Neural cell (in vitro differentiated cells): ENCODE measurements around the gene IGSF21. TPM values are rescaled to one million over a fixed set of nuclear protein-coding genes. Genes with fewer than 3 reads are reported as not detected.

Experiments used
- H2AFZ ChIP-seq: fragments of 200-600, 300-800 bp; sonication (generic), shearing (Covaris generic); 2 replicates; pipeline ENCODE4 v1.6.0; 2014; ENCODE audit warnings: low read depth, mild to moderate bottlenecking, antibody characterized with exemption, low read length, moderate library complexity
- H3F3A ChIP-seq: fragments of 200-600 bp; shearing (Covaris generic); 2 replicates; pipeline ENCODE4 v1.6.1; 2016; ENCODE audit warnings: mild to moderate bottlenecking, moderate library complexity, mixed read lengths, antibody characterized with exemption, low read length; ENCODE audit not compliant: insufficient read depth, poor library complexity, severe bottlenecking
- H3K27ac ChIP-seq: fragments of 200-600, 300-800 bp; sonication (generic), shearing (Covaris generic); 2 replicates; pipeline ENCODE4 v1.5.1; 2014; ENCODE audit warnings: mild to moderate bottlenecking, low read length, moderate library complexity
- H3K27me3 ChIP-seq: fragments of 300-800, 200-600 bp; sonication (generic), shearing (Covaris generic); 2 replicates; pipeline ENCODE4 v1.6.0; 2014; ENCODE audit warnings: mild to moderate bottlenecking, low read depth, low read length, moderate library complexity; ENCODE audit not compliant: insufficient read depth
- H3K36me3 ChIP-seq: fragments of 300-800, 200-600 bp; sonication (generic), shearing (Covaris generic); 2 replicates; pipeline ENCODE4 v1.5.1; 2014; ENCODE audit warnings: mild to moderate bottlenecking, antibody characterized with exemption, low read length, moderate library complexity; ENCODE audit not compliant: insufficient read depth
- H3K4me2 ChIP-seq: fragments of 300-800, 200-600 bp; sonication (generic), shearing (Covaris generic); 2 replicates; pipeline ENCODE4 v1.6.0; 2014; ENCODE audit warnings: mild to moderate bottlenecking, low read length
- H3K4me3 ChIP-seq: fragments of 300-800, 200-600 bp; sonication (generic), shearing (Covaris generic); 2 replicates; pipeline ENCODE4 v1.5.1; 2014; ENCODE audit warnings: mild to moderate bottlenecking, low read length, moderate library complexity
- H3K79me2 ChIP-seq: fragments of 200-600 bp; shearing (Covaris generic); replicated peaks from 2 replicates; pipeline ENCODE4 v1.6.0; 2014; ENCODE audit warnings: mild to moderate bottlenecking, low read length, moderate library complexity; ENCODE audit not compliant: insufficient read depth
- H3K9ac ChIP-seq: fragments of 300-800, 200-600 bp; sonication (generic), shearing (Covaris generic); 2 replicates; pipeline ENCODE4 v1.6.1; 2016; ENCODE audit warnings: mild to moderate bottlenecking, low read length, mixed read lengths
- H3K9me2 ChIP-seq: fragments of 200-600 bp; shearing (Covaris generic); 2 replicates; pipeline ENCODE4 v1.6.1; 2016; ENCODE audit warnings: mild to moderate bottlenecking, low read length, mixed read lengths; ENCODE audit not compliant: insufficient read depth
- H3K9me3 ChIP-seq: fragments of 200-600, 300-800 bp; sonication (generic), shearing (Covaris generic); 2 replicates; pipeline ENCODE4 v1.6.1; 2016; ENCODE audit warnings: mild to moderate bottlenecking, mixed run types, low read length, moderate library complexity, mixed read lengths
- H4K20me1 ChIP-seq: fragments of 200-600 bp; shearing (Covaris generic); 2 replicates; pipeline ENCODE4 v1.6.1; 2016; ENCODE audit warnings: mild to moderate bottlenecking, mixed run types; ENCODE audit not compliant: insufficient read depth
- EP300 ChIP-seq: fragments of 450-650 bp; conservative IDR thresholded peaks from 2 replicates; pipeline ENCODE4 v1.6.1; 2014; ENCODE audit warnings: antibody characterized with exemption, mild to moderate bottlenecking, moderate library complexity; ENCODE audit not compliant: poor library complexity, severe bottlenecking
- EZH2 ChIP-seq: fragments of 200-600, 300-800 bp; shearing (Covaris generic), sonication (generic); IDR thresholded peaks from 2 replicates; pipeline ENCODE4 v1.6.1; 2014; ENCODE audit warnings: antibody characterized with exemption, low read length, borderline replicate concordance, mild to moderate bottlenecking; ENCODE audit not compliant: insufficient read depth, poor library complexity, severe bottlenecking
- MXI1 ChIP-seq: fragments of 450-650 bp; conservative IDR thresholded peaks from 2 replicates; pipeline ENCODE4 v1.6.1; 2014; ENCODE audit warnings: antibody characterized with exemption, mild to moderate bottlenecking; ENCODE audit not compliant: poor library complexity, severe bottlenecking
- POLR2AphosphoS5 ChIP-seq: IDR thresholded peaks from 2 replicates; pipeline ENCODE4 v1.6.1; 2012
- RAD21 ChIP-seq: fragments of 450-650 bp; conservative IDR thresholded peaks from 2 replicates; pipeline ENCODE4 v1.6.1; 2014; ENCODE audit warnings: antibody characterized with exemption, mild to moderate bottlenecking, moderate library complexity
- SMC3 ChIP-seq: fragments of 450-650 bp; conservative IDR thresholded peaks from 2 replicates; pipeline ENCODE4 v1.6.1; 2014; ENCODE audit warnings: antibody characterized with exemption, mild to moderate bottlenecking, moderate library complexity; ENCODE audit not compliant: poor library complexity
- TAF1 ChIP-seq: IDR thresholded peaks from 2 replicates; pipeline ENCODE4 v1.6.1; 2012; ENCODE audit warnings: low read depth
- polyA plus RNA-seq: library from polyadenylated mRNA; depleted of rRNA; stranded (reverse); fragments of >200 nt; gene quantifications from 2 replicates; pipeline ENCODE4 v1.2.3, GENCODE V29; 2014
- TF ChIP-seq, protein P1 (sequence below): IDR thresholded peaks from 2 replicates; pipeline ENCODE4 v1.6.1; 2012; ENCODE audit warnings: borderline replicate concordance
- TF ChIP-seq, protein P2 (sequence below): fragments of 450-650 bp; IDR thresholded peaks from 2 replicates; pipeline ENCODE4 v1.5.1; 2014; ENCODE audit warnings: antibody characterized with exemption, mild to moderate bottlenecking, moderate library complexity; ENCODE audit not compliant: poor library complexity, severe bottlenecking

Gene IGSF21
- polyA plus RNA-seq, 1 donor from 2014 or later, result 2.4 TPM

DNA sequence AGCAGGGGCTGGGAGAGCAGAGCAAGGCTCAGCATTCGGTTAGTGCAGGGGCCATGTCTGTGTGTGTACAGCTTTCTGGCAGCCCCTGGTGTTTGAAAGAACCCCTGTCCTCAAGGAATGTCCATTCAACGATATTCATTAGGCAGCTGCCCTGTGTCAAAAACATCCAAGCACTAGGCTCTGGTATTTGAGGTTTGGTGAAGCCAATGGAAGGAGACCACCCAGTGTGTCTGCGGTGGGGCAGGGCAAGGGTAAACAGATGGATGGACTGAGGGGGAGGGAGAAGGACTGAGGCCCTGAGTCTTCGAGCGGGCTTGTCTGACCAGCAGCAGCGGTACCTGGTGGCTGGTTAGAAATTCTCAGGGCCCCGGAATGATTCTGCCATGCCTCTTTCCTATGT, 217.5 kb downstream of the IGSF21 start:
- no peak for TF ChIP-seq MXI1
- no peak for TF ChIP-seq SMC3
- TF ChIP-seq, protein P1, sequence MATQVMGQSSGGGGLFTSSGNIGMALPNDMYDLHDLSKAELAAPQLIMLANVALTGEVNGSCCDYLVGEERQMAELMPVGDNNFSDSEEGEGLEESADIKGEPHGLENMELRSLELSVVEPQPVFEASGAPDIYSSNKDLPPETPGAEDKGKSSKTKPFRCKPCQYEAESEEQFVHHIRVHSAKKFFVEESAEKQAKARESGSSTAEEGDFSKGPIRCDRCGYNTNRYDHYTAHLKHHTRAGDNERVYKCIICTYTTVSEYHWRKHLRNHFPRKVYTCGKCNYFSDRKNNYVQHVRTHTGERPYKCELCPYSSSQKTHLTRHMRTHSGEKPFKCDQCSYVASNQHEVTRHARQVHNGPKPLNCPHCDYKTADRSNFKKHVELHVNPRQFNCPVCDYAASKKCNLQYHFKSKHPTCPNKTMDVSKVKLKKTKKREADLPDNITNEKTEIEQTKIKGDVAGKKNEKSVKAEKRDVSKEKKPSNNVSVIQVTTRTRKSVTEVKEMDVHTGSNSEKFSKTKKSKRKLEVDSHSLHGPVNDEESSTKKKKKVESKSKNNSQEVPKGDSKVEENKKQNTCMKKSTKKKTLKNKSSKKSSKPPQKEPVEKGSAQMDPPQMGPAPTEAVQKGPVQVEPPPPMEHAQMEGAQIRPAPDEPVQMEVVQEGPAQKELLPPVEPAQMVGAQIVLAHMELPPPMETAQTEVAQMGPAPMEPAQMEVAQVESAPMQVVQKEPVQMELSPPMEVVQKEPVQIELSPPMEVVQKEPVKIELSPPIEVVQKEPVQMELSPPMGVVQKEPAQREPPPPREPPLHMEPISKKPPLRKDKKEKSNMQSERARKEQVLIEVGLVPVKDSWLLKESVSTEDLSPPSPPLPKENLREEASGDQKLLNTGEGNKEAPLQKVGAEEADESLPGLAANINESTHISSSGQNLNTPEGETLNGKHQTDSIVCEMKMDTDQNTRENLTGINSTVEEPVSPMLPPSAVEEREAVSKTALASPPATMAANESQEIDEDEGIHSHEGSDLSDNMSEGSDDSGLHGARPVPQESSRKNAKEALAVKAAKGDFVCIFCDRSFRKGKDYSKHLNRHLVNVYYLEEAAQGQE, result no peak
- TF ChIP-seq TAF1, result no peak
- no peak for TF ChIP-seq EP300
- TF ChIP-seq, protein P2, sequence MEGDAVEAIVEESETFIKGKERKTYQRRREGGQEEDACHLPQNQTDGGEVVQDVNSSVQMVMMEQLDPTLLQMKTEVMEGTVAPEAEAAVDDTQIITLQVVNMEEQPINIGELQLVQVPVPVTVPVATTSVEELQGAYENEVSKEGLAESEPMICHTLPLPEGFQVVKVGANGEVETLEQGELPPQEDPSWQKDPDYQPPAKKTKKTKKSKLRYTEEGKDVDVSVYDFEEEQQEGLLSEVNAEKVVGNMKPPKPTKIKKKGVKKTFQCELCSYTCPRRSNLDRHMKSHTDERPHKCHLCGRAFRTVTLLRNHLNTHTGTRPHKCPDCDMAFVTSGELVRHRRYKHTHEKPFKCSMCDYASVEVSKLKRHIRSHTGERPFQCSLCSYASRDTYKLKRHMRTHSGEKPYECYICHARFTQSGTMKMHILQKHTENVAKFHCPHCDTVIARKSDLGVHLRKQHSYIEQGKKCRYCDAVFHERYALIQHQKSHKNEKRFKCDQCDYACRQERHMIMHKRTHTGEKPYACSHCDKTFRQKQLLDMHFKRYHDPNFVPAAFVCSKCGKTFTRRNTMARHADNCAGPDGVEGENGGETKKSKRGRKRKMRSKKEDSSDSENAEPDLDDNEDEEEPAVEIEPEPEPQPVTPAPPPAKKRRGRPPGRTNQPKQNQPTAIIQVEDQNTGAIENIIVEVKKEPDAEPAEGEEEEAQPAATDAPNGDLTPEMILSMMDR, result no peak
- TF ChIP-seq POLR2AphosphoS5, result no peak
- TF ChIP-seq RAD21, result no peak
- TF ChIP-seq EZH2, result no peak
- Histone ChIP-seq H3K9me2 (no peaks in the 10 kb centered on the region), H3K27ac (no peak overlapping the region)

DNA sequence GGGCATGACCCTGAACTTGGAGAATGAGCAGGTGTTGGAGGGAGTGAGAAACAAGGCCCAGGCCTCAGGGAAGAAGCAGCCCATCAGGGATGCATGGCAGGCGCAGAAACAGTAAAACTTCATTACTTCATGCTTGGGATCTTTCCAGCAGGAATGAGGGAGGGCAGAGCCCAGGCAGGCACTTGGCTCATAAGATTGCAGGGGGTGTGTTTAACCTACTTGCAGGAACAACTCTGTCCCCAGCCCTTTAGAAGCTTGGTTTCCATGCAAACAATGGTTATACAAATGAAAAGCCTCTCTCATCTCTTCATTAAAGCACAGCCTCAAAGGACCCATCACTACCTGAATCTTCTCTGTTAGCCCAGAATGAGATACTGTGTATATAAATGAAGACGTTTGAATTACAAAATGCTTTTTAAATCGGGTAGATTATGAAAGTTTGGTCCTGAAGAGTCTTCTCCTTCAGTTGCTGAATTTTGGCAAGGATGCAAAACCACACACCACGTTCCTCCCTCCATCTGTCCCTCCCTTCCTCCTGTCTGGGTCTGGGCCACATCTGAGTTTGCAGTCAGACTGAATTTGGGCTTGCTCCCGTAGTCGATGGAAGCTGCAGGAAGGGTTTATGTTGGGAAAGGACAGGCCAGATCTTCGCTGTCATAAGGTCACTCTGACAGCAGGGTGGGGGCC, 218.8 kb downstream of the IGSF21 start:
- H3K36me3 ChIP-seq, result no peaks in the 10 kb centered on the region
- no peaks in the 10 kb centered on the region for H4K20me1 ChIP-seq
- H3K27ac ChIP-seq, result no peak overlapping the region
- no peak overlapping the region for H3K9ac ChIP-seq
- H3K4me3 ChIP-seq, result no peak overlapping the region
- no peaks in the 10 kb centered on the region for H3F3A ChIP-seq
- no peaks in the 10 kb centered on the region for H3K9me3 ChIP-seq
- H2AFZ ChIP-seq, result no peak overlapping the region
- H3K9me2 ChIP-seq, result no peaks in the 10 kb centered on the region
- no peak overlapping the region for H3K4me2 ChIP-seq
- TF ChIP-seq EZH2 (no peak), SMC3 (no peak), EP300 (no peak), RAD21 (no peak), MXI1 (no peak), TAF1 (no peak), POLR2AphosphoS5 (no peak)
- TF ChIP-seq, protein P1, result no peak
- TF ChIP-seq, protein P2, result no peak
- H3K27me3 ChIP-seq, result no peaks in the 10 kb centered on the region
- H3K79me2 ChIP-seq, result no peaks in the 10 kb centered on the region

More for the DNA sequence above, 217.5 kb downstream of the IGSF21 start:
- H3F3A ChIP-seq, result no peaks in the 10 kb centered on the region
- H3K36me3 ChIP-seq, result no peaks in the 10 kb centered on the region
- H4K20me1 ChIP-seq, result no peaks in the 10 kb centered on the region
- no peak overlapping the region for H3K4me3 ChIP-seq
- H3K9me3 ChIP-seq, result no peaks in the 10 kb centered on the region
- no peaks in the 10 kb centered on the region for H3K79me2 ChIP-seq
- no peaks in the 10 kb centered on the region for H3K27me3 ChIP-seq
- no peak overlapping the region for H3K9ac ChIP-seq
- H2AFZ ChIP-seq, result no peak overlapping the region
- H3K4me2 ChIP-seq, result no peak overlapping the region
